Adrenal gland (tissue), 12 donors: ENCODE results near the gene FYN. TPM values are rescaled to one million over a fixed set of nuclear protein-coding genes. Genes with fewer than 3 reads are reported as not detected.

Experiments used
- DNase-seq, 7 donors: peaks; one replicate each; pipeline ENCODE4 v3.0.0-alpha.2; 2019 to 2020
- H3K27ac ChIP-seq, 5 donors: fragments of 200-600 bp; sonication (generic) in 4 of 5; 1 replicate in 3 of 5; 2 replicates in 2 of 5; pipeline versions ENCODE4 v1.5.1 to v1.8.0; 2016 to 2020; ENCODE audit warnings: mild to moderate bottlenecking in 1 of 5
- H3K27me3 ChIP-seq: fragments of 200-600 bp; 2 replicates; pipeline ENCODE4 v1.8.0; 2021
- H3K36me3 ChIP-seq, 2 donors: fragments of 200-600 bp; replicated peaks in 1 of 2; 1 replicate in 1 of 2; 2 replicates in 1 of 2; pipeline versions ENCODE4 v1.5.1 to v1.8.0; 2018 to 2022
- H3K4me1 ChIP-seq, 2 donors: fragments of 200-600 bp; replicated peaks in 1 of 2; 1 replicate in 1 of 2; 2 replicates in 1 of 2; pipeline versions ENCODE4 v1.5.1 to v1.8.0; 2018 to 2021
- H3K4me3 ChIP-seq, 4 donors: fragments of 200-600 bp; sonication (generic) in 3 of 4; one replicate each; pipeline ENCODE4 v1.5.1; 2016 to 2018
- H3K9me3 ChIP-seq, 3 donors: fragments of 200-600 bp; sonication (generic) in 1 of 3; replicated peaks in 1 of 3; 1 replicate in 2 of 3; 2 replicates in 1 of 3; pipeline versions ENCODE4 v1.5.1 to v1.8.0; 2016 to 2021
- POLR2A ChIP-seq, 2 donors: fragments of 450-650 bp; IDR thresholded peaks; one replicate each; pipeline ENCODE4 v1.6.1; 2017; ENCODE audit warnings: antibody characterized with exemption in 2 of 2, mild to moderate bottlenecking in 2 of 2, moderate library complexity in 1 of 2
- WGBS, 4 donors: extraction: QIAGEN DNeasy Blood & Tissue Kit in 2 of 4; methylation state at CpG; one replicate each; pipeline versions ENCODE4 v1.1.5 to v1.1.7; 2013 to 2017; 5-methylcytosine and 5-hydroxymethylcytosine counted together
- intact Hi-C, 2 donors: fragments of 100-400 bp; cut with DNase I; formaldehyde crosslinking; loops; one replicate each; pipeline versions ENCODE4 v1.14.1 to v1.15.0; 2022 to 2023
- polyA plus RNA-seq, 3 donors: library from polyadenylated mRNA; stranded (reverse); fragments of 200-250 nt in 2 of 3; fragments of 350-450 nt in 1 of 3; fragmentation: Illumina TruSeq in 1 of 3; extraction: RNeasy Lipid Tissue Mini Kit (QIAGEN cat#74804) in 1 of 3; gene quantifications; one replicate each; pipeline ENCODE4 v1.2.3, GENCODE V29; 2013 to 2014
- total RNA-seq, 9 donors: library from RNA; depleted of rRNA in 4 of 9; stranded (reverse); fragments of >200 nt in 4 of 9; fragments of 120-200 nt in 1 of 9; fragmentation: NEBNext Ultra II Directional in 1 of 9; extraction: Animal tissue kit (Norgen Biotek cat#: 25700) in 1 of 9; gene quantifications; one replicate each; pipeline versions ENCODE4 v1.1.0 to v1.2.4, GENCODE V29; 2013 to 2023
- TF ChIP-seq, protein P1 (sequence below), 6 experiments: fragments of 450-650 bp in 4 of 6; fragments of 200-600 bp in 2 of 6; sonication (generic) in 1 of 6; IDR thresholded peaks; 1 replicate in 5 of 6; 2 replicates in 1 of 6; pipeline versions ENCODE4 v1.5.1 to v1.8.0; 2016 to 2021; ENCODE audit warnings: antibody characterized with exemption in 6 of 6, mild to moderate bottlenecking in 2 of 6, moderate library complexity in 1 of 6
- donor health status: healthy with polysubstance abuse.
- donor health status: Bipolar disorder and iron deficiency.
- donor health status: DM: yes; HTN: yes; CAD: no.
- donor health status: DM: no; HTN: no; CAD: no.
- donor health status: DM: no; HTN: no; CAD: no.
- donor health status: DM: yes; HTN: yes; CAD: no.

The FYN gene
- total and polyA plus RNA-seq, 12 donors: 10.7 to 36.5 (median 19.8) TPM

DNA sequence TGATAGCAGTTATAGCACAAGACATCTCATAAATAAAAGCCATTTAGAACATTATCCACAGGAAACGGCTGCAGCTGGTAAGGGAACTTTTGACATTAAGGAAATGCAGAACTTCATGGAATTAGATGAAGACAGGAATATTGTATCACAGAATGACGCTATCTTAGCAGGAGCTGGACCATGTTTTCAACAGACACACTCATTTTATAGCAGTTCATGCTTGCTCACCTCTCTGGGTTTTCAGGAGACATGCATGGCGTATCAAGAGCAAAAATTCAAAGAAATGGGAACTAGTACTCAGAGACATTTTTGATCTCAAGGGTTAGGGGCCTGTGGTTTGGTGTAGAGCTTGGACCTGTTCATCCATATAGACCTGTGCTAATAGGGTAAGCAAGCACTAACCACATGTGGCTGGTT is 125.0 kb downstream of the FYN start:
- intact Hi-C loops: no loop called here
- Histone ChIP-seq H3K27ac (peak overlapping the region in 1 of 5 donors; percentile 51), H3K9me3 (no peaks in the 10 kb centered on the region), H3K27me3 (no peaks in the 10 kb centered on the region), H3K4me3 (no peak overlapping the region), H3K4me1 (peaks cover 0 to 11% of the 10 kb centered on the region in 2 donors), H3K36me3 (no peaks in the 10 kb centered on the region)
- WGBS, 4 donors: 61 to 75% (median 67%) methylated on average over 3 of the region's 3 CpGs
- TF ChIP-seq, protein P1, sequence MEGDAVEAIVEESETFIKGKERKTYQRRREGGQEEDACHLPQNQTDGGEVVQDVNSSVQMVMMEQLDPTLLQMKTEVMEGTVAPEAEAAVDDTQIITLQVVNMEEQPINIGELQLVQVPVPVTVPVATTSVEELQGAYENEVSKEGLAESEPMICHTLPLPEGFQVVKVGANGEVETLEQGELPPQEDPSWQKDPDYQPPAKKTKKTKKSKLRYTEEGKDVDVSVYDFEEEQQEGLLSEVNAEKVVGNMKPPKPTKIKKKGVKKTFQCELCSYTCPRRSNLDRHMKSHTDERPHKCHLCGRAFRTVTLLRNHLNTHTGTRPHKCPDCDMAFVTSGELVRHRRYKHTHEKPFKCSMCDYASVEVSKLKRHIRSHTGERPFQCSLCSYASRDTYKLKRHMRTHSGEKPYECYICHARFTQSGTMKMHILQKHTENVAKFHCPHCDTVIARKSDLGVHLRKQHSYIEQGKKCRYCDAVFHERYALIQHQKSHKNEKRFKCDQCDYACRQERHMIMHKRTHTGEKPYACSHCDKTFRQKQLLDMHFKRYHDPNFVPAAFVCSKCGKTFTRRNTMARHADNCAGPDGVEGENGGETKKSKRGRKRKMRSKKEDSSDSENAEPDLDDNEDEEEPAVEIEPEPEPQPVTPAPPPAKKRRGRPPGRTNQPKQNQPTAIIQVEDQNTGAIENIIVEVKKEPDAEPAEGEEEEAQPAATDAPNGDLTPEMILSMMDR (IDR thresholded peaks at IDR 0.05): no peak
- TF ChIP-seq POLR2A (IDR thresholded peaks at IDR 0.05): no peak
- DNase-seq: no peak

GRCh38 chr6:111747829-111748228 is 125.4 kb downstream of the FYN start:
- DNase-seq: no peak
- peaks cover 0 to 11% of the 10 kb centered on the region in 2 donors for H3K4me1 ChIP-seq
- H3K27ac ChIP-seq: peak overlapping the region in 2 of 5 donors; percentile 9 to 51
- WGBS, 4 donors: 60 to 74% (median 68%) methylated on average over 5 of the region's 5 CpGs
- no peaks in the 10 kb centered on the region for H3K36me3 ChIP-seq
- H3K27me3 ChIP-seq: no peaks in the 10 kb centered on the region
- TF ChIP-seq, protein P1 (IDR thresholded peaks at IDR 0.05): no peak
- no peak for TF ChIP-seq POLR2A (IDR thresholded peaks at IDR 0.05)
- intact Hi-C loops: no loop called here
- H3K4me3 ChIP-seq: no peak overlapping the region
- H3K9me3 ChIP-seq: no peaks in the 10 kb centered on the region

- Histone ChIP-seq H3K4me3 (no peak overlapping the region), H3K9me3 (no peaks in the 10 kb centered on the region), H3K4me1 (peaks cover 0 to 11% of the 10 kb centered on the region in 2 donors), H3K27me3 (no peaks in the 10 kb centered on the region), H3K27ac (peak overlapping the region in 2 of 5 donors; percentile 9 to 51), H3K36me3 (no peaks in the 10 kb centered on the region)
- 54 to 63% (median 58%) methylated on average over 6 of the region's 6 CpGs for WGBS, 4 donors
- intact Hi-C loops: no loop called here
- TF ChIP-seq POLR2A (IDR thresholded peaks at IDR 0.05): no peak
- TF ChIP-seq, protein P1 (IDR thresholded peaks at IDR 0.05): no peak
- DNase-seq: no peak
Observed at GRCh38 chr6:111747396-111747795, 125.9 kb downstream of the FYN start.

- no peaks in the 10 kb centered on the region for H3K36me3 ChIP-seq
- no peak overlapping the region for H3K4me3 ChIP-seq
- peak overlapping the region in 1 of 5 donors; percentile 9 for H3K27ac ChIP-seq
- no peak for DNase-seq
- no peaks in the 10 kb centered on the region for H3K27me3 ChIP-seq
- H3K9me3 ChIP-seq: no peaks in the 10 kb centered on the region
- peaks cover 0 to 11% of the 10 kb centered on the region in 2 donors for H3K4me1 ChIP-seq
- TF ChIP-seq, protein P1 (IDR thresholded peaks at IDR 0.05): no peak
- TF ChIP-seq POLR2A (IDR thresholded peaks at IDR 0.05): no peak
- intact Hi-C loops: no loop called here
Observed at GRCh38 chr6:111746983-111747382, 126.3 kb downstream of the FYN start.
